B cell (primary cell): ENCODE measurements around the gene SAMSN1.

Source experiments
- EZH2 ChIP-seq: IDR thresholded peaks from 2 replicates; pipeline ENCODE4 v1.6.1; 2012; ENCODE audit warnings: borderline replicate concordance, low read depth, mild to moderate bottlenecking, moderate library complexity, low read length; ENCODE audit not compliant: insufficient read depth, poor library complexity, severe bottlenecking
- TF ChIP-seq, protein P1 (sequence below): fragments of 200-600 bp; IDR thresholded peaks from one replicate; pipeline ENCODE4 v1.8.0; 2022; ENCODE audit warnings: antibody characterized with exemption, mild to moderate bottlenecking

DNA sequence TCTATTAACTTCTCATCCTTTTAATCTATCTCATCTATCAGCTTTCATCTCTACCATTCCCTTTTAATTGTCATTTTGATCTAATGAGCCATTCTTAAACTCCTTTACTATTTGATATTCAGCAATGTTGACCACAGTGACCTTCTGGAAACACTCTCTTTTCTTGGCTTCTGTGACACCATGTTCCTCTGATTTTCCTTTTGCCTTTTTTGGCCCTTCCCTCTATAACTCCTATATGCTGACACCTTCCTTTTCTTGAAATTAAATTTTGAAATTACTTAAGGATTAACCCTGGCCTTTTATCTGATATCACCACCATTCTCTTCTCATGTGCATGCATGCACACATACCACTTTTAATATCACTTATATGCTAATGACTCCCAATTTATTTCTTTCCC lies 41.2 kb upstream of the SAMSN1 start:
- TF ChIP-seq, protein P1, sequence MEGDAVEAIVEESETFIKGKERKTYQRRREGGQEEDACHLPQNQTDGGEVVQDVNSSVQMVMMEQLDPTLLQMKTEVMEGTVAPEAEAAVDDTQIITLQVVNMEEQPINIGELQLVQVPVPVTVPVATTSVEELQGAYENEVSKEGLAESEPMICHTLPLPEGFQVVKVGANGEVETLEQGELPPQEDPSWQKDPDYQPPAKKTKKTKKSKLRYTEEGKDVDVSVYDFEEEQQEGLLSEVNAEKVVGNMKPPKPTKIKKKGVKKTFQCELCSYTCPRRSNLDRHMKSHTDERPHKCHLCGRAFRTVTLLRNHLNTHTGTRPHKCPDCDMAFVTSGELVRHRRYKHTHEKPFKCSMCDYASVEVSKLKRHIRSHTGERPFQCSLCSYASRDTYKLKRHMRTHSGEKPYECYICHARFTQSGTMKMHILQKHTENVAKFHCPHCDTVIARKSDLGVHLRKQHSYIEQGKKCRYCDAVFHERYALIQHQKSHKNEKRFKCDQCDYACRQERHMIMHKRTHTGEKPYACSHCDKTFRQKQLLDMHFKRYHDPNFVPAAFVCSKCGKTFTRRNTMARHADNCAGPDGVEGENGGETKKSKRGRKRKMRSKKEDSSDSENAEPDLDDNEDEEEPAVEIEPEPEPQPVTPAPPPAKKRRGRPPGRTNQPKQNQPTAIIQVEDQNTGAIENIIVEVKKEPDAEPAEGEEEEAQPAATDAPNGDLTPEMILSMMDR: no peak
- TF ChIP-seq EZH2: no peak
